HG02763 (cell line): Measurements from ENCODE around the gene AQP12A.

ENCODE experiments used
- ATAC-seq: cut with Tn5 transposase; IDR thresholded peaks from one replicate; pipeline ENCODE4 v1.9.1; 2021; ENCODE audit warnings: mild to moderate bottlenecking, moderate library complexity; ENCODE audit not compliant: unreplicated experiment

Gene AQP12A

GRCh38 chr2:240734756-240735155 is 43.1 kb downstream of the AQP12A start:
- no peak for ATAC-seq

DNA sequence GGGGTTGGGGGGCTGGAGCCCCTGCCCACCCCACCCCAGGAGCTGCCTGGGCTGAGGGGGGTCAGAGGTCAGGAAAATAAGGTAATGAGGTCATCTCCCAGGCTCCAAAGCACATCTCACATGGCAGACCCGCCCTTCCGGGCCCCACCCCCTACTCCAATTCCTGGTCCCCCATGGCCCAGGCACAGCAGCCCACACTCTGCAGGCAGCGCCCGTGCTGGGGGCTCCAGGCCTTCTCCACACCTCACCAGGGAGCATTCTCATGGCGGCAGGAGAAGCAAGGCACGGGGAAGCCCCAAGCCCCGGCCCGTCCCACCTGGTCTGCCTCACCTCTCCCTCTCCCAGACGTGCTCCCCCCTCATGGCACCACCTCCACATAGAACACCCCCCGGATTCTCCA is 43.8 kb downstream of the AQP12A start:
- ATAC-seq = no peak

GRCh38 chr2:240736281-240737250 is 44.9 kb downstream of the AQP12A start:
- no peak for ATAC-seq

- no peak for ATAC-seq
Observed at GRCh38 chr2:240737512-240737911, 45.8 kb downstream of the AQP12A start.

DNA sequence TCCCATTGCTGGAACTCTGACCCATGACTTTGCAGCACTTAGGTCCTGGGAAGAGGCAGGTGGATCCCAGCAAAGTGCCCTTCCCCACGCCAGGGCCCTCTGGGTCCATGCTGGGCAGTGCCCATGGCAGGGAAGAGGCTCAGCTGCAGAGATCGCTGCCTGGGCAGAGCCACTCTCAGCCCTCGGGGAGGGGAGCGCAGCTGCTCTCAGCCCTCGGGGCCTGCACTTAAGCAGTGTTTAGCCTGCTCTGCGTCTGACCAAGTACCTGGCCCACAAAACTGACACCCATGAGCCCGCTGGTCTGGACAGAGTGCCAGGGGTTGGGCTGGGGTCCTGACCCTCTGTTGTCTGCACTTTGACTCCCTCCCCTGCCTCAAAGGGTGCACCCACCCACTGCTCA is 46.3 kb downstream of the AQP12A start:
- no peak for ATAC-seq

- no peak for ATAC-seq
Observed at GRCh38 chr2:240739797-240740196, 48.1 kb downstream of the AQP12A start.

- no peak for ATAC-seq
Observed at GRCh38 chr2:240741091-240741490, 49.4 kb downstream of the AQP12A start.

GRCh38 chr2:240742602-240743095 is 51.0 kb downstream of the AQP12A start:
- ATAC-seq = no peak

DNA sequence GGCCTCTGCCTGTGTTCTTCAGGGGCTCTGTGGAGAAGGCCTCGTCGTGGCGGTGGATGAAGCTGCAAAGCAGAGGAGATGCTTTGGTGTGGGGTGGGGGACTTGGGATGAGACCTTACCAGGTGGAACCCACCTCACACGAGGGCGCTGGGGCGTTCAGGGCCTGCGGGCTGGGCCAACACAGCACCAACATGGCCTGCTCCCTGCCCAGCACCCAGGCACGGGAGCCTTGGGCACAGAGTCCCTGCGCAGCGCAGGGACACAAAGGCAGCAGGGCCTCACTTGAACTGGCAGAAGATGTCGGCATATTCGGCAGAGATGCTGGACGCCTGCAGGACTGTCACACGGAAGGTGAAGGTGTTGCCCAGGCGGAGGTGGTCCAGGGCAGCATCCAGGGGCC is 53.8 kb downstream of the AQP12A start:
- no peak for ATAC-seq

- ATAC-seq = no peak
Observed at GRCh38 chr2:240745962-240746361, 54.3 kb downstream of the AQP12A start.

- ATAC-seq = no peak
Observed at GRCh38 chr2:240746671-240747070, 55.0 kb downstream of the AQP12A start.

- no peak for ATAC-seq
Observed at GRCh38 chr2:240747256-240747655, 55.6 kb downstream of the AQP12A start.
